Naive B cell (primary cell): ENCODE data around the gene LRRC55. TPM values are rescaled to one million over a fixed set of nuclear protein-coding genes. Genes with fewer than 3 reads are reported as not detected.

ENCODE experiments used
- ATAC-seq, 2 donors: fragments of 150-1000 bp; cut with Tn5 transposase; 2 replicates each; pipeline ENCODE4 v1.10.0; 2021; ENCODE audit warnings: low read depth in 2 of 2, mild to moderate bottlenecking in 2 of 2, moderate library complexity in 2 of 2
- DNase-seq: peaks from one replicate; pipeline ENCODE4 v3.0.0; 2022
- H3K27ac Mint-ChIP-seq, 6 donors: one replicate each; pipeline ENCODE4 v1.8.0; 2020 to 2022; ENCODE audit warnings: mild to moderate bottlenecking in 6 of 6, mixed read lengths in 6 of 6, moderate library complexity in 5 of 6, inconsistent platforms in 2 of 6
- H3K27me3 Mint-ChIP-seq, 3 donors: one replicate each; pipeline ENCODE4 v1.8.0; 2021 to 2022; ENCODE audit warnings: mixed read lengths in 3 of 3, mild to moderate bottlenecking in 1 of 3
- H3K36me3 Mint-ChIP-seq, 2 donors: one replicate each; pipeline ENCODE4 v1.8.0; 2020 to 2022; ENCODE audit warnings: mixed read lengths in 2 of 2, inconsistent platforms in 1 of 2, mild to moderate bottlenecking in 1 of 2
- H3K4me1 Mint-ChIP-seq, 3 donors: one replicate each; pipeline ENCODE4 v1.8.0; 2020 to 2022; ENCODE audit warnings: mixed read lengths in 3 of 3, inconsistent platforms in 1 of 3, mild to moderate bottlenecking in 1 of 3, moderate library complexity in 1 of 3
- H3K4me3 Mint-ChIP-seq, 8 donors: one replicate each; pipeline ENCODE4 v1.8.0; 2020 to 2022; ENCODE audit warnings: mild to moderate bottlenecking in 8 of 8, mixed read lengths in 8 of 8, moderate library complexity in 8 of 8, inconsistent platforms in 2 of 8
- H3K9me3 Mint-ChIP-seq, 7 donors: one replicate each; pipeline ENCODE4 v1.8.0; 2020 to 2022; ENCODE audit warnings: mixed read lengths in 7 of 7, mild to moderate bottlenecking in 5 of 7, inconsistent platforms in 2 of 7, moderate library complexity in 1 of 7
- polyA plus RNA-seq, 6 donors: library from polyadenylated mRNA; unstranded; fragments of 300-500 nt; fragmentation: Illumina TruSeq; gene quantifications; one replicate each; pipeline ENCODE4 v1.2.3, GENCODE V29; 2021; ENCODE audit warnings: low read depth in 6 of 6

Gene LRRC55
- not detected for polyA plus RNA-seq

GRCh38 chr11:57181678-57182305 is at the start of gene LRRC55:
Gene LRRC55, plus strand, starts transcription at chr11:57181953. Its CDS starts 70 bp downstream, at chr11:57182023.
- Mint-ChIP-seq H3K4me3 (peak within 1 kb of the TSS in 1 of 8 donors; percentile 47), H3K9me3 (peaks cover 0 to 5% (median 0%) of the 10 kb centered on the region in 7 donors), H3K36me3 (peaks cover 0 to 11% of the 10 kb centered on the region in 2 donors), H3K4me1 (peaks cover 6 to 11% (median 7%) of the 10 kb centered on the region in 3 donors), H3K27ac (no peak within 1 kb of the TSS), H3K27me3 (peaks cover 30 to 39% (median 37%) of the 10 kb centered on the region in 3 donors)
- DNase-seq (no peak), ATAC-seq (no peak)

- Mint-ChIP-seq H3K36me3 (no peaks in the 10 kb centered on the region), H3K27me3 (peaks cover 11 to 44% (median 37%) of the 10 kb centered on the region in 3 donors)
Observed at GRCh38 chr11:57133366-57134038, 48.3 kb upstream of the LRRC55 start.

GRCh38 chr11:57134284-57134683 is 47.5 kb upstream of the LRRC55 start:
- DNase-seq: no peak
- no peak for ATAC-seq
- Mint-ChIP-seq H3K27ac (no peak overlapping the region), H3K4me3 (no peak overlapping the region), H3K36me3 (no peaks in the 10 kb centered on the region), H3K9me3 (peaks cover 0 to 4% (median 0%) of the 10 kb centered on the region in 7 donors), H3K27me3 (peaks cover 15 to 42% (median 37%) of the 10 kb centered on the region in 3 donors), H3K4me1 (no peaks in the 10 kb centered on the region)

More at GRCh38 chr11:57133366-57134038, 48.3 kb upstream of the LRRC55 start:
- Mint-ChIP-seq H3K4me3 (no peak overlapping the region), H3K27ac (no peak overlapping the region), H3K9me3 (peaks cover 0 to 1% (median 0%) of the 10 kb centered on the region in 7 donors), H3K4me1 (no peaks in the 10 kb centered on the region)
- DNase-seq (no peak), ATAC-seq (no peak)

- no peaks in the 10 kb centered on the region for H3K4me1 Mint-ChIP-seq
- no peak overlapping the region for H3K27ac Mint-ChIP-seq
- H3K9me3 Mint-ChIP-seq: peaks cover 0 to 4% (median 0%) of the 10 kb centered on the region in 7 donors
- H3K36me3 Mint-ChIP-seq: no peaks in the 10 kb centered on the region
- DNase-seq (no peak), ATAC-seq (no peak)
- H3K27me3 Mint-ChIP-seq: peaks cover 15 to 33% (median 29%) of the 10 kb centered on the region in 3 donors
- H3K4me3 Mint-ChIP-seq: no peak overlapping the region
Observed at GRCh38 chr11:57135020-57135751, 46.6 kb upstream of the LRRC55 start.

GRCh38 chr11:57140568-57140967 is 41.2 kb upstream of the LRRC55 start:
- DNase-seq: no peak
- Mint-ChIP-seq H3K9me3 (peaks cover 0 to 4% (median 2%) of the 10 kb centered on the region in 7 donors), H3K36me3 (no peaks in the 10 kb centered on the region), H3K4me1 (no peaks in the 10 kb centered on the region), H3K4me3 (no peak overlapping the region), H3K27ac (no peak overlapping the region), H3K27me3 (peaks cover 7 to 18% (median 17%) of the 10 kb centered on the region in 3 donors)
- no peak for ATAC-seq

- H3K4me1 Mint-ChIP-seq: no peaks in the 10 kb centered on the region
- peaks cover 0 to 4% (median 2%) of the 10 kb centered on the region in 7 donors for H3K9me3 Mint-ChIP-seq
- H3K27ac Mint-ChIP-seq: no peak overlapping the region
- DNase-seq (no peak), ATAC-seq (no peak)
- H3K4me3 Mint-ChIP-seq: no peak overlapping the region
- H3K27me3 Mint-ChIP-seq: peaks cover 7 to 20% (median 13%) of the 10 kb centered on the region in 3 donors
- no peaks in the 10 kb centered on the region for H3K36me3 Mint-ChIP-seq
Observed at GRCh38 chr11:57143459-57143858, 38.3 kb upstream of the LRRC55 start.

GRCh38 chr11:57144075-57144474 is 37.7 kb upstream of the LRRC55 start:
- peaks cover 0 to 4% (median 0%) of the 10 kb centered on the region in 7 donors for H3K9me3 Mint-ChIP-seq
- H3K4me3 Mint-ChIP-seq: no peak overlapping the region
- H3K36me3 Mint-ChIP-seq: no peaks in the 10 kb centered on the region
- H3K4me1 Mint-ChIP-seq: no peaks in the 10 kb centered on the region
- peaks cover 3 to 25% (median 16%) of the 10 kb centered on the region in 3 donors for H3K27me3 Mint-ChIP-seq
- DNase-seq (no peak), ATAC-seq (no peak)
- H3K27ac Mint-ChIP-seq: no peak overlapping the region

GRCh38 chr11:57144531-57145320 is 37.0 kb upstream of the LRRC55 start:
- DNase-seq: no peak
- Mint-ChIP-seq H3K27me3 (peaks cover 3 to 25% (median 18%) of the 10 kb centered on the region in 3 donors), H3K9me3 (peaks cover 0 to 4% (median 0%) of the 10 kb centered on the region in 7 donors), H3K4me3 (no peak overlapping the region), H3K27ac (peak overlapping the region in 1 of 6 donors; percentile 59), H3K4me1 (no peaks in the 10 kb centered on the region), H3K36me3 (no peaks in the 10 kb centered on the region)
- ATAC-seq: no peak

GRCh38 chr11:57146301-57146700 is 35.5 kb upstream of the LRRC55 start:
- peak overlapping the region in 1 of 6 donors; percentile 49 for H3K27ac Mint-ChIP-seq
- no peaks in the 10 kb centered on the region for H3K36me3 Mint-ChIP-seq
- peaks cover 3 to 25% (median 18%) of the 10 kb centered on the region in 3 donors for H3K27me3 Mint-ChIP-seq
- no peaks in the 10 kb centered on the region for H3K4me1 Mint-ChIP-seq
- no peak overlapping the region for H3K4me3 Mint-ChIP-seq
- peaks cover 0 to 4% (median 0%) of the 10 kb centered on the region in 7 donors for H3K9me3 Mint-ChIP-seq
- no peak for ATAC-seq
- DNase-seq: no peak

GRCh38 chr11:57148621-57149020 is 33.1 kb upstream of the LRRC55 start:
- peaks cover 0 to 2% (median 0%) of the 10 kb centered on the region in 7 donors for H3K9me3 Mint-ChIP-seq
- no peak for ATAC-seq
- no peak overlapping the region for H3K27ac Mint-ChIP-seq
- DNase-seq: no peak
- no peaks in the 10 kb centered on the region for H3K4me1 Mint-ChIP-seq
- H3K36me3 Mint-ChIP-seq: no peaks in the 10 kb centered on the region
- H3K4me3 Mint-ChIP-seq: no peak overlapping the region
- H3K27me3 Mint-ChIP-seq: peaks cover 0 to 25% (median 19%) of the 10 kb centered on the region in 3 donors

- H3K36me3 Mint-ChIP-seq: no peaks in the 10 kb centered on the region
Observed at GRCh38 chr11:57150454-57150917, 31.3 kb upstream of the LRRC55 start.

GRCh38 chr11:57152134-57152533 is 29.6 kb upstream of the LRRC55 start:
- no peaks in the 10 kb centered on the region for H3K36me3 Mint-ChIP-seq
- no peak overlapping the region for H3K4me3 Mint-ChIP-seq
- no peaks in the 10 kb centered on the region for H3K4me1 Mint-ChIP-seq
- H3K27me3 Mint-ChIP-seq: peaks cover 13 to 30% (median 26%) of the 10 kb centered on the region in 3 donors
- no peak for ATAC-seq
- no peak for DNase-seq
- peaks cover 0 to 1% (median 0%) of the 10 kb centered on the region in 7 donors for H3K9me3 Mint-ChIP-seq
- no peak overlapping the region for H3K27ac Mint-ChIP-seq

More at GRCh38 chr11:57150454-57150917, 31.3 kb upstream of the LRRC55 start:
- no peak for ATAC-seq
- H3K4me1 Mint-ChIP-seq: no peaks in the 10 kb centered on the region
- H3K27me3 Mint-ChIP-seq: peaks cover 9 to 23% (median 17%) of the 10 kb centered on the region in 3 donors
- no peak for DNase-seq
- H3K9me3 Mint-ChIP-seq: peaks cover 0 to 2% (median 0%) of the 10 kb centered on the region in 7 donors
- H3K4me3 Mint-ChIP-seq: no peak overlapping the region
- H3K27ac Mint-ChIP-seq: no peak overlapping the region
